ENCODE data around the gene GSDME.

DNA sequence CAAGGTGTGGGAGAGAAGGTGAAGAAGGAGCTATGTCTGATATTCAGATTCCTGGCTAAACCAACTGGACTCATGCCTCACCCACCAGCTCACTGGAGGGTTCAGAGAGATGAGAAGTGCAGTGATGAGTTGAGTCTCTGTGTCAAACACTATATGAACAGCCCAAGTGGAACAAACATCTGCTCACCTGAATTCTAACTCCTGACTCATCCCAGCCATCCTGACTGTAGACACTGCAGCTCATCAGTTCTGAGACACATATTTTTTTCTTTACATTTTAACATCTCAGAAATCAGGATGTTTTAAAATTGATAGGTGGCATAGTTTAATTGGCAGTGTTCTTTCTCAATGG is 27.3 kb downstream of the GSDME start:
- TF ChIP-seq, protein P1, sequence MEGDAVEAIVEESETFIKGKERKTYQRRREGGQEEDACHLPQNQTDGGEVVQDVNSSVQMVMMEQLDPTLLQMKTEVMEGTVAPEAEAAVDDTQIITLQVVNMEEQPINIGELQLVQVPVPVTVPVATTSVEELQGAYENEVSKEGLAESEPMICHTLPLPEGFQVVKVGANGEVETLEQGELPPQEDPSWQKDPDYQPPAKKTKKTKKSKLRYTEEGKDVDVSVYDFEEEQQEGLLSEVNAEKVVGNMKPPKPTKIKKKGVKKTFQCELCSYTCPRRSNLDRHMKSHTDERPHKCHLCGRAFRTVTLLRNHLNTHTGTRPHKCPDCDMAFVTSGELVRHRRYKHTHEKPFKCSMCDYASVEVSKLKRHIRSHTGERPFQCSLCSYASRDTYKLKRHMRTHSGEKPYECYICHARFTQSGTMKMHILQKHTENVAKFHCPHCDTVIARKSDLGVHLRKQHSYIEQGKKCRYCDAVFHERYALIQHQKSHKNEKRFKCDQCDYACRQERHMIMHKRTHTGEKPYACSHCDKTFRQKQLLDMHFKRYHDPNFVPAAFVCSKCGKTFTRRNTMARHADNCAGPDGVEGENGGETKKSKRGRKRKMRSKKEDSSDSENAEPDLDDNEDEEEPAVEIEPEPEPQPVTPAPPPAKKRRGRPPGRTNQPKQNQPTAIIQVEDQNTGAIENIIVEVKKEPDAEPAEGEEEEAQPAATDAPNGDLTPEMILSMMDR (conservative IDR thresholded peaks at IDR 0.05 in 1 of 2, IDR thresholded peaks at IDR 0.05 in 1 of 2; ENCODE audit: extremely low read depth in 1 of 2, insufficient read depth in 1 of 2, low read depth in 1 of 2, low read length in 2 of 2), result no peak
- TF ChIP-seq EZH2 (IDR thresholded peaks at IDR 0.05; ENCODE audit: borderline replicate concordance, low read length), result no peak

Data from mammary epithelial cell (primary cell).